ENCODE results near the gene MCOLN2.
"Not testable (repeated sequence)": the region's sequence is repeated elsewhere in the genome, so short reads cannot be mapped to it uniquely, and the experiment has no call there.

MCOLN2 gene

GRCh38 chr1:84991097-84991920 is 5.6 kb downstream of the MCOLN2 start:
- Histone ChIP-seq H3K4me2 (peak overlapping the region in 3 of 11 experiments; percentile 27 to 63 (median 33); a peak in 5 of 22 replicates), H3K36me3 (no peaks in the 10 kb centered on the region), H3K9ac (no peak overlapping the region), H4K20me1 (no peaks in the 10 kb centered on the region; a peak in 1 of 22 replicates), H3K27me3 (peaks cover 0 to 18% (median 7%) of the 10 kb centered on the region in 11 experiments; a peak in 19 of 22 replicates), H3K27ac (no peak overlapping the region), H3K4me1 (peaks cover 5 to 48% (median 15%) of the 10 kb centered on the region in 10 experiments; a peak in 18 of 20 replicates), H3K9me3 (replicated peaks in 1 of 11) (peaks cover 0 to 10% (median 7%) of the 10 kb centered on the region in 11 experiments; a peak in 12 of 22 replicates), H3K4me3 (no peak overlapping the region)
- TF ChIP-seq Cebpa-rat (IDR thresholded peaks at IDR 0.05) = no peak

- H4K20me1 ChIP-seq = no peaks in the 10 kb centered on the region
- H3K27ac ChIP-seq = no peak overlapping the region
- H3K36me3 ChIP-seq = no peaks in the 10 kb centered on the region
These were observed 8.3 kb downstream of the MCOLN2 start for GRCh38 chr1:84988588-84988987.

GRCh38 chr1:84986561-84986960 is 10.4 kb downstream of the MCOLN2 start:
- H3K27ac ChIP-seq, H3K4me3 ChIP-seq, H3K36me3 ChIP-seq, H3K4me2 ChIP-seq, H3K27me3 ChIP-seq, H4K20me1 ChIP-seq, H3K9ac ChIP-seq: not testable (repeated sequence)
- H3K9me3 ChIP-seq (replicated peaks in 1 of 11) = peaks cover 0 to 10% (median 0%) of the 10 kb centered on the region in 11 experiments; a peak in 2 of 22 replicates
- peaks cover 5 to 23% (median 8%) of the 10 kb centered on the region in 10 experiments; a peak in 18 of 20 replicates for H3K4me1 ChIP-seq

More at GRCh38 chr1:84988588-84988987, 8.3 kb downstream of the MCOLN2 start:
- no peak for TF ChIP-seq Cebpa-rat (IDR thresholded peaks at IDR 0.05)
- Histone ChIP-seq H3K9me3 (replicated peaks in 1 of 11) (peaks cover 0 to 10% (median 0%) of the 10 kb centered on the region in 11 experiments; a peak in 2 of 22 replicates), H3K4me1 (peaks cover 5 to 31% (median 8%) of the 10 kb centered on the region in 10 experiments; a peak in 18 of 20 replicates), H3K4me2 (peak overlapping the region; percentile 34 to 74 (median 55); a peak in 20 of 22 replicates), H3K4me3 (no peak overlapping the region), H3K27me3 (no peaks in the 10 kb centered on the region), H3K9ac (no peak overlapping the region)

- Histone ChIP-seq H3K4me2 (no peak overlapping the region), H3K27ac (no peak overlapping the region)
These were observed 11.5 kb downstream of the MCOLN2 start for GRCh38 chr1:84985365-84985764.

GRCh38 chr1:84982395-84982794 is 14.5 kb downstream of the MCOLN2 start:
- Histone ChIP-seq H3K27me3 (no peaks in the 10 kb centered on the region), H3K9ac (no peak overlapping the region), H3K36me3 (no peaks in the 10 kb centered on the region), H4K20me1 (no peaks in the 10 kb centered on the region), H3K9me3 (replicated peaks in 1 of 11) (peaks cover 0 to 10% (median 0%) of the 10 kb centered on the region in 11 experiments; a peak in 2 of 22 replicates), H3K4me1 (no peaks in the 10 kb centered on the region), H3K4me3 (no peak overlapping the region), H3K27ac (no peak overlapping the region), H3K4me2 (no peak overlapping the region)
- TF ChIP-seq Cebpa-rat (IDR thresholded peaks at IDR 0.05) = no peak

More at GRCh38 chr1:84985365-84985764, 11.5 kb downstream of the MCOLN2 start:
- Histone ChIP-seq H3K9me3 (replicated peaks in 1 of 11) (peaks cover 0 to 10% (median 0%) of the 10 kb centered on the region in 11 experiments; a peak in 2 of 22 replicates), H3K27me3 (no peaks in the 10 kb centered on the region), H3K4me3 (no peak overlapping the region), H3K4me1 (peaks cover 5 to 13% (median 8%) of the 10 kb centered on the region in 10 experiments; a peak in 18 of 20 replicates), H4K20me1 (no peaks in the 10 kb centered on the region), H3K36me3 (no peaks in the 10 kb centered on the region), H3K9ac (no peak overlapping the region)
- TF ChIP-seq Cebpa-rat (IDR thresholded peaks at IDR 0.05) = no peak

- no peaks in the 10 kb centered on the region for H4K20me1 ChIP-seq
- no peak overlapping the region for H3K4me2 ChIP-seq
- no peak overlapping the region for H3K27ac ChIP-seq
- TF ChIP-seq Cebpa-rat (IDR thresholded peaks at IDR 0.05) = no peak
- H3K36me3 ChIP-seq = no peaks in the 10 kb centered on the region
- no peak overlapping the region for H3K4me3 ChIP-seq
- no peak overlapping the region for H3K9ac ChIP-seq
- no peaks in the 10 kb centered on the region for H3K27me3 ChIP-seq
- peaks cover 0 to 15% (median 10%) of the 10 kb centered on the region in 10 experiments; a peak in 12 of 20 replicates for H3K4me1 ChIP-seq
- H3K9me3 ChIP-seq (replicated peaks in 1 of 11) = no peaks in the 10 kb centered on the region
These were observed 21.9 kb downstream of the MCOLN2 start for GRCh38 chr1:84975035-84975434.

- no peaks in the 10 kb centered on the region for H4K20me1 ChIP-seq
- H3K4me2 ChIP-seq = peak overlapping the region in 3 of 11 experiments; percentile 6 to 14 (median 8); a peak in 3 of 22 replicates
- H3K4me3 ChIP-seq = no peak overlapping the region
- H3K9ac ChIP-seq = no peak overlapping the region
- H3K27me3 ChIP-seq = no peaks in the 10 kb centered on the region
- H3K4me1 ChIP-seq = peaks cover 0 to 15% (median 10%) of the 10 kb centered on the region in 10 experiments; a peak in 12 of 20 replicates
- TF ChIP-seq Cebpa-rat (IDR thresholded peaks at IDR 0.05) = peak in 2 of 11 experiments; percentile 18 to 23; a peak in 2 of 22 replicates
- no peaks in the 10 kb centered on the region for H3K36me3 ChIP-seq
- H3K27ac ChIP-seq = no peak overlapping the region
- no peaks in the 10 kb centered on the region for H3K9me3 ChIP-seq (replicated peaks in 1 of 11)
These were observed 23.2 kb downstream of the MCOLN2 start for GRCh38 chr1:84973498-84974334.

- no peak for TF ChIP-seq Cebpa-rat (IDR thresholded peaks at IDR 0.05)
- H3K9ac ChIP-seq = no peak overlapping the region
- H3K4me2 ChIP-seq = peak overlapping the region in 7 of 11 experiments; percentile 10 to 68 (median 62); a peak in 11 of 22 replicates
- no peaks in the 10 kb centered on the region for H3K36me3 ChIP-seq
- no peaks in the 10 kb centered on the region for H3K9me3 ChIP-seq (replicated peaks in 1 of 11)
- H3K4me3 ChIP-seq = no peak overlapping the region
- no peak overlapping the region for H3K27ac ChIP-seq
- H3K4me1 ChIP-seq = peaks cover 0 to 15% (median 10%) of the 10 kb centered on the region in 10 experiments; a peak in 12 of 20 replicates
- H4K20me1 ChIP-seq = no peaks in the 10 kb centered on the region
- no peaks in the 10 kb centered on the region for H3K27me3 ChIP-seq
These were observed 24.4 kb downstream of the MCOLN2 start for GRCh38 chr1:84972377-84972987.
